GM04504 (cell line): ENCODE results near the gene SNRPA.
A peak's percentile ranks its signal among the peaks of the same experiment; 100 is the strongest.

Experiments used
- DNase-seq: peaks from one replicate; pipeline ENCODE4 v3.0.0-alpha.2; 2012; ENCODE audit warnings: low read depth

The SNRPA gene

GRCh38 chr19:40750874-40751537, at the start of gene SNRPA:
Gene SNRPA (plus strand): TSS chr19:40751203. CDS start chr19:40751409, 206 bp downstream.
- DNase-seq, result peak; percentile 96

GRCh38 chr19:40701758-40702157, 49.2 kb upstream of the SNRPA start:
- no peak for DNase-seq

GRCh38 chr19:40702337-40703012, 48.5 kb upstream of the SNRPA start:
- DNase-seq, result no peak

DNA sequence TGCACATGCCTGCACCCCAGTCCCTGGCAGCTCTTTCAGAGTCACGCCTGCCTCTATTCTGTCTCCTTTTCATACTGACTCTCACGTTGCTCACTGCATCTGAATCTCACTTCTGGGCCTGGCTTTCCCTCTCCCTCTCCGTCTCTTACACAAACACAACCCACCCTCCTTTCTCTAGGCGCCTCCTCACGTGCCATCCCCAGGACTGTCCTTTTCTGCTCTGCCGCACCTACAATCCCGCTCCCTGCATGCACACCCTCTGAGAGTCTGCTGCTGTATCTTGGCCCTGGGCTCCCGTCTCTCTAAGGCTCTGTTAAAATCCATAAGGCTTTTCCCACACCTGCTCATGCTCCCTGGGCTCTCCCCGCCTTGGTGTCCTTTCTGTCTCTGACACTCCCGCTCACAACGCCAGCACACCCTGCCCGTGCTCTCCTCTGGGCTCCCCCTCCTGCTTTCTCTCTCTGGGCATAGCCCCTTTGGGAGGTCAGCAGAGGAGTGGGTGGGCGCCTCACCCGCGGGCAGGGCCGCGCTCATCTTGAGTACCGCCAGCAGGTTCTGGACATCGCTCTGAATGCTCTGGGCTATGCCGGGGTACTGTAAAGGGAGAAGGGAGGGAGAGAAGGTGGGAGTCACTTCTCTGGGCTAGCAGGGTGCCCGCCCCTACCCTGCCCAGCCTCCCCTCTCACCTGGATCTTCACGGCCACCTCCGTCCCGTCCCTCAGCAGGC, 47.8 kb upstream of the SNRPA start:
- no peak for DNase-seq

GRCh38 chr19:40704491-40705361, 46.3 kb upstream of the SNRPA start:
- no peak for DNase-seq

- no peak for DNase-seq
Measured at GRCh38 chr19:40705362-40705651, 45.7 kb upstream of the SNRPA start.

DNA sequence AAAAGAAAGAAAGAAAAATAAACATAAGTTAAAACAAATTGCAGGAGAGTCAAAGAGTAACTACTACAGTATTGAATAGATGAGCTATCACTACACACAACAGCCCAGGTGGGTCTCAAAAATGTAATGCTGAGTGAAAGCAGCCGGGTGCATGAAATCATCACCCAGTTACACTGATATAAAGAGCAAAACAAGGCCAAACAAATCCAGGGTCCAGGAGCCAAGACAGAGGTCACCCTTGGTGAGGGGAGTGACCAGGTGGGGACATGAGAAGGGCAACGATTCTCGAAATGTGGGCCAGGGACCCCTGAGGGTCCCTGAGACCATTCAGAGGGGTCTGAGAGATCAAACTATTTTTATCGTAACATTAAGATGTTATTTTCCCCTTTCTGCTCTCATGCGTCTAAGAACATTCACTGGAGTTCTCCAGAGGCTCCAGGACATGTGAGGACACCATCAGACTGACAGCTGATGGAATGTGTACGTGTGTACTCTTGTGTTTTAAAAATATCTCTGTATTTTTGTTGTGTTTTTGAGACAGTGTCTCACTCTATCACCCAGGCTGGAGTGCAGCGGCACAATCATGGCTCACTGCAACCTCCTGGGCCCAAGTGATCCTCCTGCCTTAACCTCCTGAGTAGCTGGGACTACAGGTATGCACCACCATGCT, 44.9 kb upstream of the SNRPA start:
- DNase-seq, result no peak

DNA sequence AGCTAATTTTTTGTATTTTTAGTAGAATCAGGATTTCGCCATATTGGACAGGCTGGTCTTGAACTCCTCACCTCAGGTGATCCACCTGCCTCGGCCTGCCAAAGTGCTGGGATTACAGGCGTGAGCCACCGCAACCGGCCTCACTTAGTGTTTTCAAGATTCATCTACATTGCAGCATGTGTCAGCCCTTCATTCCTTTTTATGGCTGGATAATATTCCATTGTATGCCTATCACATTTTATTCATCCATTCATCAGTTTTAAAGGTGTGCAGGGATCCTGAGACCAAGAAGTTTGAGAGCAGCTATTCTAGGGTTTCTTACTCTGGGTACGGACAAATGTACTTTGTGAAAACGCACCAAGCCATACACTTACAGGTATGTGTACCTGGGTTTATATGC, 43.4 kb upstream of the SNRPA start:
- DNase-seq, result no peak

DNA sequence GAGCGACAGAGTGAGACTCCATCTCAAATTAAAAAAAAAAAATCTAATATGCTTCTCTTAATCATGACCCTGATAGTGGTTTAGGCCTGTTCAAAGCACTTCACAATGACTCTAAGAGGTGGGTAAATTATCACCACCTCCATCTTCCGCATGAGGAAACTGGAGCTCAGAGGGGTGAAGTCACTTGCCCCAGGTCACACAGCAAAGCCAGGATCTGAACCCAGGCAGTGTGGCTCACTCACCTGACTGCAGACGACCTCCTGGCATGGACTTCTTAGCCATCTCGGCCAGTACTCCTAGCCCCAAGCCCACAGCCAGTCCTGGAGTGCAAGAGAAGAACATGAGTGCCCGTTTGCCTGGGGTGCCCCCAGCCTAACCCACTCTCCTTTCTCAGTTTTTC, 41.2 kb upstream of the SNRPA start:
- DNase-seq, result no peak

- no peak for DNase-seq
Measured at GRCh38 chr19:40713939-40714338, 37.1 kb upstream of the SNRPA start.

DNA sequence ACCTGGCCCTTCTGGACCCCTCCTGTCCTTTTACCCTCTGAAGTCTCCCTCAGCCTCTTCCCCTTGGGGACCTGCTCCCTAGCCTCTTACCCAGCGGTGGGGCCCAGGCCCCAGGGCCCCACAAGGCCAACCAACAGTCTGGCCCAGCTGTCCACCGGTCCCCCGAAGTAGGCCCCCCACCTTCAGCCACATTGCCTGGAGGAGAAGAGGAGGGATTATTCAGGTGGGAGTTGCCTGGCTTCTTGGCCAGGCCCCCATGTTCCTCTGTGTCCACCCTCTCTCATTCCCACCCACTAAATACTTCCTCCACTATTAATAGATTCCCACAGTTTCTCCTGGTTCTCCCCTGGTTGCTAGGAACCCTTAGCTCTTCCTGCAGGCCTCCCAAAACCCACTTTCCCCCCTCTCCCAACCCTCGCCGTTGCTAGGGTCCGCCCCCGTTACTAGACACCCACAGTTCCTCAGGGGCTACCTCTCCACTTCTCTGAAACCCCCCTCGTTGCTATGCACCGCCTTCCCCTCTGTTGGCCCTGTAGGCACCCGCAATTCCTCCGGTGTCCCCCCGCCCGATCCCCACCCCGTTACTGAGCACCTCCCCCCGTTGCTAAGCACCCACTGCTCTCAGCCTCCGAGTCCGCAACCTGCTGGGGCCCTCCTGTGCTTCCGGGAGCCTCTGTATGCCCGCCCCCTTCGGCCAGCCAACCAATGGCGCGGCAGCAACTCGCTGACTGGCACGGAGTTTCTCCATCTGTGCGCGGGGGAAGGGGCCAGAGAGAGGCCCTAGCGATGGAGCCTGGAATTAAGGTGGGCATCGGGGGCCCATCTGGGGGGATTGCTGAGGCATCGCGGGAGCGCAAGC, 36.3 kb upstream of the SNRPA start:
- DNase-seq, result peak; percentile 82

DNA sequence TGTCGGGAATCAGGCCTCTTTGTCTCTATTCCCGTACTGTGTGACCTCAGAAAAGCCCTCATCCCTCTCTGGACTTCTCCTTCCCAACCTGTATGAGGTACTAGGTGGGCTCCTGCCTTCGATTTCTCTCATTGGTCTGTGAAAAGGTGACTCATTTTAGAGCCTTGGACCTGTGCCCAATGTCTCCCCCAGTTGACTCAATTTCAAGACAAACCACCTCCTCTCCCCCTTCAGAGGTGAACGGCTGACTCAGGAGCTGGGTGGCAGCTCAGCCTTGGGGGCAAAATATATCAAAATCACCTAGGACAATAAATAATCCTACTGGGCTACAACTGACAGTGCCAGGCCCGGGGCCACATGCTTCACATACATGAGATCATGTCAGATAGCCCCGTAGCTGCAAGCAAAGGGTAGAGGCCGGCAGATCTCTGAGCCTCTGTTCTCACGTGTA, 34.9 kb upstream of the SNRPA start:
- DNase-seq, result no peak

- peak; percentile 96 for DNase-seq
Measured at GRCh38 chr19:40716482-40717324, 34.3 kb upstream of the SNRPA start, which contains the start of the genes COQ8B and ITPKC. Gene COQ8B (minus strand): TSS chr19:40716886. CDS start chr19:40714632, 2,254 bp downstream. Gene ITPKC (plus strand): TSS chr19:40717112. CDS start chr19:40717136, 24 bp downstream.

- no peak for DNase-seq
Measured at GRCh38 chr19:40717325-40717879, 33.6 kb upstream of the SNRPA start.

GRCh38 chr19:40717880-40718773, 32.9 kb upstream of the SNRPA start:
- no peak for DNase-seq

DNA sequence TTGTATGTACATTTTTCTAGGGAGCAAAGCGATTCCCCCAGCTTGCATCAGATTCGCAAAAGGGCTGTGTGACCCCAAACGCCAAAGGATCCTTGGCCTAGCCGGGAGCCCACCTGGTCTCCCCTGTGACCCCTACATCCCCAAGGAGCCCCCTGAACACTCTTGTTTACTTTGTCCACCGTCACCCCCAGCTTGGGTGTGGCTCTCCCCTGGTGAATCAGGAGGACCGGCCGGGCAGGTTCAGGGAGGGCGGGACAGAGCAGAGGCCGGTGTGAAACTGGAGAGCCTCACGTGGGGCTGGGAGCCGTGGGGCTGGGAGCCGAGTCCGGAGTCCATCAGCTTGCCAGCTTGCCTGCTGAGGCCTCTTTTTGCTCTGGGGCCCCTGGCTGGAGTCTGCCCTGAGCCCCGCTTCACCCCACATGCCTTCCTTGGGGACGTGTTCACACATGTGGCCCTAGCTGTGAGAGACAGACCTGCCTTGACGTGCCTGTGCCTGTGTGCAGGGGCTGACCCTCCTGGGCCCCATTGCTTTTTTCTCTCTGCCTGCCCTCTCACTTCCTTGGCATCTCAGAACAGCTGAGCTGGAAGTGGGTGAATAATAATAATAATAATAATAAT, 32.1 kb upstream of the SNRPA start:
- no peak for DNase-seq

- DNase-seq, result no peak
Measured at GRCh38 chr19:40719414-40719894, 31.5 kb upstream of the SNRPA start.

GRCh38 chr19:40721140-40721486, 29.9 kb upstream of the SNRPA start:
- DNase-seq, result no peak
